ENCODE results near the gene SLITRK3. TPM values are rescaled to one million over a fixed set of nuclear protein-coding genes. Genes with fewer than 3 reads are reported as not detected.

The SLITRK3 gene
- total RNA-seq, 2 experiments from 2014 or later, result not detected

GRCh38 chr3:165169368-165169767 lies 26.8 kb downstream of the SLITRK3 start:
- DNase-seq (no peak), ATAC-seq (no peak)
- no peak overlapping the region for H3K4me3 Mint-ChIP-seq
- CTCF ChIA-PET, result no interaction called here
- H3K9me3 Mint-ChIP-seq, result no peaks in the 10 kb centered on the region
- no peaks in the 10 kb centered on the region for H3K4me1 Mint-ChIP-seq (ENCODE audit: low read depth)
- no peak overlapping the region for H3K27ac Mint-ChIP-seq
- H3K36me3 Mint-ChIP-seq (ENCODE audit: low read depth), result no peaks in the 10 kb centered on the region
- POLR2A ChIA-PET, result no interaction called here
- TF ChIP-seq CTCF (IDR thresholded peaks at IDR 0.05), result no peak
- H3K27me3 Mint-ChIP-seq, result no peaks in the 10 kb centered on the region
- intact Hi-C loops (cut with micrococcal nuclease), result no loop called here

GRCh38 chr3:165162883-165163282 lies 33.3 kb downstream of the SLITRK3 start:
- ChIA-PET CTCF (no interaction called here), POLR2A (no interaction called here)
- Mint-ChIP-seq H3K27me3 (no peaks in the 10 kb centered on the region), H3K4me3 (no peak overlapping the region), H3K4me1 (ENCODE audit: low read depth) (no peaks in the 10 kb centered on the region), H3K36me3 (ENCODE audit: low read depth) (no peaks in the 10 kb centered on the region), H3K9me3 (no peaks in the 10 kb centered on the region), H3K27ac (no peak overlapping the region)
- TF ChIP-seq CTCF (IDR thresholded peaks at IDR 0.05), result no peak
- intact Hi-C loops (cut with micrococcal nuclease), result no loop called here
- ATAC-seq, result no peak
- no peak for DNase-seq

- no peaks in the 10 kb centered on the region for H3K27me3 Mint-ChIP-seq
Measured at GRCh38 chr3:165159760-165160421, 36.3 kb downstream of the SLITRK3 start.

GRCh38 chr3:165158011-165158410 lies 38.2 kb downstream of the SLITRK3 start:
- intact Hi-C loops (cut with micrococcal nuclease), result no loop called here
- ATAC-seq, result no peak
- H3K36me3 Mint-ChIP-seq (ENCODE audit: low read depth), result no peaks in the 10 kb centered on the region
- ChIA-PET CTCF (no interaction called here), POLR2A (no interaction called here)
- H3K27ac Mint-ChIP-seq, result no peak overlapping the region
- peaks cover 1% of the 10 kb centered on the region for H3K9me3 Mint-ChIP-seq
- no peak for TF ChIP-seq CTCF (IDR thresholded peaks at IDR 0.05)
- no peak overlapping the region for H3K4me3 Mint-ChIP-seq
- DNase-seq, result no peak
- no peaks in the 10 kb centered on the region for H3K4me1 Mint-ChIP-seq (ENCODE audit: low read depth)
- H3K27me3 Mint-ChIP-seq, result no peaks in the 10 kb centered on the region

More at GRCh38 chr3:165159760-165160421, 36.3 kb downstream of the SLITRK3 start:
- no peak for ATAC-seq
- Mint-ChIP-seq H3K36me3 (ENCODE audit: low read depth) (no peaks in the 10 kb centered on the region), H3K4me1 (ENCODE audit: low read depth) (no peaks in the 10 kb centered on the region), H3K4me3 (no peak overlapping the region), H3K27ac (no peak overlapping the region), H3K9me3 (no peaks in the 10 kb centered on the region)
- intact Hi-C loops (cut with micrococcal nuclease), result no loop called here
- DNase-seq, result no peak
- ChIA-PET CTCF (no interaction called here), POLR2A (no interaction called here)
- no peak for TF ChIP-seq CTCF (IDR thresholded peaks at IDR 0.05)

- peaks cover 1% of the 10 kb centered on the region for H3K9me3 Mint-ChIP-seq
- H3K27ac Mint-ChIP-seq, result no peak overlapping the region
- ATAC-seq, result no peak
Measured at GRCh38 chr3:165156757-165157420, 39.3 kb downstream of the SLITRK3 start.

More at GRCh38 chr3:165156757-165157420, 39.3 kb downstream of the SLITRK3 start:
- Mint-ChIP-seq H3K27me3 (no peaks in the 10 kb centered on the region), H3K36me3 (ENCODE audit: low read depth) (no peaks in the 10 kb centered on the region), H3K4me3 (no peak overlapping the region), H3K4me1 (ENCODE audit: low read depth) (no peaks in the 10 kb centered on the region)
- ChIA-PET POLR2A (interaction anchor here (0.6 kb wide), 1 partner anchor 20 kb away, joined by 4 read pairs; no protein-coding TSS in a partner anchor), CTCF (no interaction called here)
- intact Hi-C loops (cut with micrococcal nuclease), result no loop called here
- TF ChIP-seq CTCF (IDR thresholded peaks at IDR 0.05), result no peak
- no peak for DNase-seq

Data from activated CD8-positive, alpha-beta T cell treated with anti-CD3 and anti-CD28 coated beads for 36 hours (primary cell).